HUES48 (cell line): ENCODE data around the gene NRG3.

Source experiments
- H3K27ac ChIP-seq: one replicate; pipeline ENCODE4 v1.7.0; 2013; ENCODE audit warnings: low read depth, low read length, inconsistent platforms
- H3K27me3 ChIP-seq: 2 replicates; pipeline ENCODE4 v1.6.1; 2013; ENCODE audit warnings: mild to moderate bottlenecking, low read length; ENCODE audit not compliant: control insufficient read depth, insufficient read depth
- H3K36me3 ChIP-seq: 2 replicates; pipeline ENCODE4 v1.6.1; 2013; ENCODE audit warnings: low read length; ENCODE audit not compliant: control insufficient read depth, insufficient read depth
- H3K4me1 ChIP-seq: 2 replicates; pipeline ENCODE4 v1.6.1; 2013; ENCODE audit warnings: mild to moderate bottlenecking, low read length; ENCODE audit not compliant: control insufficient read depth, insufficient read depth
- H3K4me3 ChIP-seq: 2 replicates; pipeline ENCODE4 v1.5.1; 2013; ENCODE audit warnings: mild to moderate bottlenecking, low read depth, low read length
- H3K9ac ChIP-seq: 2 replicates; pipeline ENCODE4 v1.6.1; 2013; ENCODE audit warnings: mild to moderate bottlenecking, low read depth, low read length, moderate library complexity
- H3K9me3 ChIP-seq: 2 replicates; pipeline ENCODE4 v1.6.1; 2013; ENCODE audit warnings: low read length; ENCODE audit not compliant: control insufficient read depth, insufficient read depth

The NRG3 gene

GRCh38 chr10:82361256-82361655, 486.3 kb downstream of the NRG3 start:
- Histone ChIP-seq H3K4me3 (no peak overlapping the region), H3K9me3 (no peaks in the 10 kb centered on the region), H3K36me3 (no peaks in the 10 kb centered on the region), H3K4me1 (peaks cover 8% of the 10 kb centered on the region; the same call in 1 of the 2 replicates), H3K9ac (no peak overlapping the region), H3K27ac (no peak overlapping the region), H3K27me3 (no peaks in the 10 kb centered on the region)

- H3K4me3 ChIP-seq = no peak overlapping the region
- H3K4me1 ChIP-seq = no peaks in the 10 kb centered on the region
- no peak overlapping the region for H3K9ac ChIP-seq
- H3K27me3 ChIP-seq = no peaks in the 10 kb centered on the region
- H3K36me3 ChIP-seq = no peaks in the 10 kb centered on the region
- no peak overlapping the region for H3K27ac ChIP-seq
- H3K9me3 ChIP-seq = no peaks in the 10 kb centered on the region
Observed at GRCh38 chr10:82377608-82378007, 502.6 kb downstream of the NRG3 start.

GRCh38 chr10:82378146-82378545, 503.2 kb downstream of the NRG3 start:
- no peak overlapping the region for H3K27ac ChIP-seq
- H3K4me1 ChIP-seq = no peaks in the 10 kb centered on the region
- no peaks in the 10 kb centered on the region for H3K9me3 ChIP-seq
- H3K9ac ChIP-seq = no peak overlapping the region
- H3K36me3 ChIP-seq = no peaks in the 10 kb centered on the region
- H3K4me3 ChIP-seq = no peak overlapping the region
- H3K27me3 ChIP-seq = no peaks in the 10 kb centered on the region

GRCh38 chr10:82383350-82383749, 508.4 kb downstream of the NRG3 start:
- H3K27me3 ChIP-seq = no peaks in the 10 kb centered on the region
- no peak overlapping the region for H3K9ac ChIP-seq
- H3K9me3 ChIP-seq = no peaks in the 10 kb centered on the region
- H3K4me3 ChIP-seq = no peak overlapping the region
- no peak overlapping the region for H3K27ac ChIP-seq
- H3K4me1 ChIP-seq = no peaks in the 10 kb centered on the region
- H3K36me3 ChIP-seq = no peaks in the 10 kb centered on the region

GRCh38 chr10:82390866-82391658, 516.1 kb downstream of the NRG3 start:
- H3K27me3 ChIP-seq = no peaks in the 10 kb centered on the region
- H3K4me1 ChIP-seq = peaks cover 19% of the 10 kb centered on the region
- no peaks in the 10 kb centered on the region for H3K36me3 ChIP-seq
- no peak overlapping the region for H3K4me3 ChIP-seq
- no peaks in the 10 kb centered on the region for H3K9me3 ChIP-seq
- H3K27ac ChIP-seq = no peak overlapping the region
- no peak overlapping the region for H3K9ac ChIP-seq

- H3K9me3 ChIP-seq = no peaks in the 10 kb centered on the region
- H3K4me3 ChIP-seq = no peak overlapping the region
- H3K9ac ChIP-seq = no peak overlapping the region
- peaks cover 24% of the 10 kb centered on the region for H3K4me1 ChIP-seq
- H3K36me3 ChIP-seq = no peaks in the 10 kb centered on the region
- H3K27me3 ChIP-seq = no peaks in the 10 kb centered on the region
- no peak overlapping the region for H3K27ac ChIP-seq
Observed at GRCh38 chr10:82391971-82392370, 517.0 kb downstream of the NRG3 start.

GRCh38 chr10:82392533-82392932, 517.5 kb downstream of the NRG3 start:
- Histone ChIP-seq H3K36me3 (no peaks in the 10 kb centered on the region), H3K4me1 (peaks cover 30% of the 10 kb centered on the region), H3K9me3 (no peaks in the 10 kb centered on the region), H3K9ac (no peak overlapping the region), H3K4me3 (no peak overlapping the region), H3K27ac (no peak overlapping the region), H3K27me3 (no peaks in the 10 kb centered on the region)

- H3K9ac ChIP-seq = no peak overlapping the region
- no peaks in the 10 kb centered on the region for H3K36me3 ChIP-seq
- H3K4me3 ChIP-seq = no peak overlapping the region
- no peaks in the 10 kb centered on the region for H3K27me3 ChIP-seq
- H3K4me1 ChIP-seq = peaks cover 43% of the 10 kb centered on the region
- H3K9me3 ChIP-seq = no peaks in the 10 kb centered on the region
- H3K27ac ChIP-seq = no peak overlapping the region
Observed at GRCh38 chr10:82394122-82394521, 519.1 kb downstream of the NRG3 start.

GRCh38 chr10:82394987-82395386, 520.0 kb downstream of the NRG3 start:
- H3K4me3 ChIP-seq = no peak overlapping the region
- no peak overlapping the region for H3K27ac ChIP-seq
- H3K27me3 ChIP-seq = no peaks in the 10 kb centered on the region
- H3K9ac ChIP-seq = no peak overlapping the region
- no peaks in the 10 kb centered on the region for H3K9me3 ChIP-seq
- H3K36me3 ChIP-seq = no peaks in the 10 kb centered on the region
- peaks cover 46% of the 10 kb centered on the region for H3K4me1 ChIP-seq

GRCh38 chr10:82396886-82397285, 521.9 kb downstream of the NRG3 start:
- H3K9ac ChIP-seq = no peak overlapping the region
- H3K9me3 ChIP-seq = no peaks in the 10 kb centered on the region
- peaks cover 38% of the 10 kb centered on the region for H3K4me1 ChIP-seq
- H3K4me3 ChIP-seq = no peak overlapping the region
- H3K36me3 ChIP-seq = no peaks in the 10 kb centered on the region
- H3K27me3 ChIP-seq = no peaks in the 10 kb centered on the region
- H3K27ac ChIP-seq = peak overlapping the region; percentile 23

- Histone ChIP-seq H3K9me3 (no peaks in the 10 kb centered on the region), H3K27ac (peak overlapping the region; percentile 14), H3K4me3 (no peak overlapping the region), H3K27me3 (no peaks in the 10 kb centered on the region), H3K36me3 (no peaks in the 10 kb centered on the region), H3K9ac (no peak overlapping the region), H3K4me1 (peaks cover 31% of the 10 kb centered on the region)
Observed at GRCh38 chr10:82397854-82398253, 522.9 kb downstream of the NRG3 start.
